WTC11 (cell line): ENCODE measurements around the gene PGAP2. TPM values are rescaled to one million over a fixed set of nuclear protein-coding genes. Genes with fewer than 3 reads are reported as not detected.

ENCODE experiments used
- ATAC-seq: fragments of 200-7000 bp; cut with Tn5 transposase; 2 replicates; pipeline ENCODE4 v1.10.0; 2021; ENCODE audit warnings: mild to moderate bottlenecking, moderate library complexity
- CTCF ChIA-PET: fragments of 300-600 bp; sonication (Branson Sonifier 250); formaldehyde crosslinking; loops from one replicate; lab custom pipeline; 2021; ENCODE audit warnings: antibody characterized with exemption; lab: Charles Lee
- POLR2A ChIA-PET: fragments of 350-600 bp; sonication (Branson Sonifier 250); formaldehyde crosslinking; loops from one replicate; lab custom pipeline; 2021; ENCODE audit warnings: antibody characterized with exemption; lab: Charles Lee
- DNase-seq: peaks from one replicate; pipeline ENCODE4 v3.0.0; 2021; ENCODE audit warnings: low spot score
- H3K27ac Mint-ChIP-seq: 2 replicates; pipeline ENCODE4 v1.8.0; 2021; ENCODE audit warnings: mixed read lengths
- H3K27me3 Mint-ChIP-seq: 2 replicates; pipeline ENCODE4 v1.8.0; 2021; ENCODE audit warnings: low read depth, mild to moderate bottlenecking, moderate library complexity, mixed read lengths
- H3K36me3 Mint-ChIP-seq: 2 replicates; pipeline ENCODE4 v1.8.0; 2021; ENCODE audit warnings: mixed read lengths
- H3K4me1 Mint-ChIP-seq: 2 replicates; pipeline ENCODE4 v1.8.0; 2022; ENCODE audit warnings: mixed read lengths
- H3K4me3 Mint-ChIP-seq: 2 replicates; pipeline ENCODE4 v1.8.0; 2021; ENCODE audit warnings: mild to moderate bottlenecking, moderate library complexity, mixed read lengths
- H3K9me3 Mint-ChIP-seq: 2 replicates; pipeline ENCODE4 v1.8.0; 2021; ENCODE audit warnings: mixed read lengths
- CREM ChIP-seq: sonication (generic); formaldehyde crosslinking; IDR thresholded peaks from 2 replicates; pipeline ENCODE4 v1.8.1; 2022; ENCODE audit warnings: mild to moderate bottlenecking, missing genetic modification reagents, moderate library complexity
- EMX1 ChIP-seq: fragments of 250-450 bp; sonication (Bioruptor Pico); IDR thresholded peaks from 2 replicates; pipeline ENCODE4 v1.8.0; 2021; ENCODE audit warnings: mild to moderate bottlenecking
- ESRRA ChIP-seq: sonication (generic); formaldehyde crosslinking; IDR thresholded peaks from 2 replicates; pipeline ENCODE4 v1.8.1; 2022; ENCODE audit warnings: mild to moderate bottlenecking, missing genetic modification reagents, borderline replicate concordance
- FOXK1 ChIP-seq: sonication (generic); formaldehyde crosslinking; IDR thresholded peaks from 2 replicates; pipeline ENCODE4 v1.8.0; 2022; ENCODE audit warnings: mild to moderate bottlenecking, moderate library complexity, missing genetic modification reagents
- NR1H2 ChIP-seq: sonication (generic); formaldehyde crosslinking; IDR thresholded peaks from 2 replicates; pipeline ENCODE4 v1.9.0; 2021; ENCODE audit warnings: mild to moderate bottlenecking, moderate library complexity, missing genetic modification reagents
- NR2C2 ChIP-seq: sonication (generic); formaldehyde crosslinking; IDR thresholded peaks from 2 replicates; pipeline ENCODE4 v1.8.0; 2022; ENCODE audit warnings: mild to moderate bottlenecking, missing genetic modification reagents
- RELA ChIP-seq: sonication (generic); formaldehyde crosslinking; IDR thresholded peaks from 2 replicates; pipeline ENCODE4 v1.8.1; 2022; ENCODE audit warnings: missing genetic modification reagents, mild to moderate bottlenecking, borderline replicate concordance
- total RNA-seq: library from RNA; stranded (reverse); gene quantifications from 3 replicates; pipeline ENCODE4 v1.2.3, GENCODE V29; 2021
- TF ChIP-seq, protein P1 (sequence below): sonication (generic); formaldehyde crosslinking; IDR thresholded peaks from 2 replicates; pipeline ENCODE4 v1.8.0; 2022; ENCODE audit warnings: mild to moderate bottlenecking, missing genetic modification reagents
- TF ChIP-seq, protein P2 (sequence below): sonication (generic); formaldehyde crosslinking; IDR thresholded peaks from 2 replicates; pipeline ENCODE4 v1.8.1; 2023; ENCODE audit warnings: mild to moderate bottlenecking, missing genetic modification reagents, borderline replicate concordance
- TF ChIP-seq, protein P3 (sequence below): fragments of 200-600 bp; IDR thresholded peaks from 2 replicates; pipeline ENCODE4 v1.8.0; 2022; ENCODE audit warnings: antibody characterized with exemption
- TF ChIP-seq, protein P4 (sequence below): sonication (generic); formaldehyde crosslinking; IDR thresholded peaks from 2 replicates; pipeline ENCODE4 v1.8.0; 2023; ENCODE audit warnings: mild to moderate bottlenecking, missing genetic modification reagents

The PGAP2 gene
- total RNA-seq, 1 experiment from 2014 or later = 43.0 TPM

DNA sequence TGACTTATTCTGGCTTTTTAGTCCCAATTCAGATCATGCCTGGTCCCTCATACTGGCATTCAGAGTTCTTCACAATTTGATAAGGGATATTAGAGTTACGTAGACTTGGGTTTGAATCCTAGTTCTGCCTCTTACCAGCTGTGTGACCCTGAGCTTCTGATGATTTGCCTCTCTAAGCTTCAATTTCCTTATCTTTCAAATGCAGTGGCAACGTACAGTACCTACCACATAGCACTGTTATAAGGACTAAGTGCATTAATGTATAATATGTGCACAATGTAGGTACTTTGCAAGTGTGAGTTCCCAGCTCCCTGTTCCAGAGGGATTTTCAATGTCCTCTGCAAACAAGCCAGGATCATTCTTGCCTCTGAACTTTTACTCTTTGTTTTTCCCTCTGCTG, 25.1 kb downstream of the PGAP2 start (continued):
- TF ChIP-seq, protein P1, sequence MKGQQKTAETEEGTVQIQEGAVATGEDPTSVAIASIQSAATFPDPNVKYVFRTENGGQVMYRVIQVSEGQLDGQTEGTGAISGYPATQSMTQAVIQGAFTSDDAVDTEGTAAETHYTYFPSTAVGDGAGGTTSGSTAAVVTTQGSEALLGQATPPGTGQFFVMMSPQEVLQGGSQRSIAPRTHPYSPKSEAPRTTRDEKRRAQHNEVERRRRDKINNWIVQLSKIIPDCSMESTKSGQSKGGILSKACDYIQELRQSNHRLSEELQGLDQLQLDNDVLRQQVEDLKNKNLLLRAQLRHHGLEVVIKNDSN (CRISPR knock-in tag) = no peak
- TF ChIP-seq, protein P2, sequence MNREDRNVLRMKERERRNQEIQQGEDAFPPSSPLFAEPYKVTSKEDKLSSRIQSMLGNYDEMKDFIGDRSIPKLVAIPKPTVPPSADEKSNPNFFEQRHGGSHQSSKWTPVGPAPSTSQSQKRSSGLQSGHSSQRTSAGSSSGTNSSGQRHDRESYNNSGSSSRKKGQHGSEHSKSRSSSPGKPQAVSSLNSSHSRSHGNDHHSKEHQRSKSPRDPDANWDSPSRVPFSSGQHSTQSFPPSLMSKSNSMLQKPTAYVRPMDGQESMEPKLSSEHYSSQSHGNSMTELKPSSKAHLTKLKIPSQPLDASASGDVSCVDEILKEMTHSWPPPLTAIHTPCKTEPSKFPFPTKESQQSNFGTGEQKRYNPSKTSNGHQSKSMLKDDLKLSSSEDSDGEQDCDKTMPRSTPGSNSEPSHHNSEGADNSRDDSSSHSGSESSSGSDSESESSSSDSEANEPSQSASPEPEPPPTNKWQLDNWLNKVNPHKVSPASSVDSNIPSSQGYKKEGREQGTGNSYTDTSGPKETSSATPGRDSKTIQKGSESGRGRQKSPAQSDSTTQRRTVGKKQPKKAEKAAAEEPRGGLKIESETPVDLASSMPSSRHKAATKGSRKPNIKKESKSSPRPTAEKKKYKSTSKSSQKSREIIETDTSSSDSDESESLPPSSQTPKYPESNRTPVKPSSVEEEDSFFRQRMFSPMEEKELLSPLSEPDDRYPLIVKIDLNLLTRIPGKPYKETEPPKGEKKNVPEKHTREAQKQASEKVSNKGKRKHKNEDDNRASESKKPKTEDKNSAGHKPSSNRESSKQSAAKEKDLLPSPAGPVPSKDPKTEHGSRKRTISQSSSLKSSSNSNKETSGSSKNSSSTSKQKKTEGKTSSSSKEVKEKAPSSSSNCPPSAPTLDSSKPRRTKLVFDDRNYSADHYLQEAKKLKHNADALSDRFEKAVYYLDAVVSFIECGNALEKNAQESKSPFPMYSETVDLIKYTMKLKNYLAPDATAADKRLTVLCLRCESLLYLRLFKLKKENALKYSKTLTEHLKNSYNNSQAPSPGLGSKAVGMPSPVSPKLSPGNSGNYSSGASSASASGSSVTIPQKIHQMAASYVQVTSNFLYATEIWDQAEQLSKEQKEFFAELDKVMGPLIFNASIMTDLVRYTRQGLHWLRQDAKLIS (CRISPR knock-in tag) = no peak
- no peak for TF ChIP-seq RELA (CRISPR knock-in tag)

DNA sequence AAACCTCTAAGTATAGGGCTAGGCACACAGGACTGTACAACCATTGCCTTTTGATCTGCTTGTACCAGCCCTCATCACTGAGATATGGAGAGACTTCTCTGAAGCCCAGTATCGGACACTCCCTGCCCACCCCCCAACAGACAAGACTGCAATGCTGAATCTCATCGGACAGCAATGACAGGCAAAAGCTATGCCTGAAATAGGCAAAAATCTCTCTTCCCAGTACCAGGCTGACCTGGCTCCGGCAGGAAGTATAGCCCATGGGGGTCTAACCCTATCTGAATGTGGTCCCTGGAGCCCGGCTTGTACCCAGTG, 25.9 kb downstream of the PGAP2 start:
- TF ChIP-seq, protein P3, sequence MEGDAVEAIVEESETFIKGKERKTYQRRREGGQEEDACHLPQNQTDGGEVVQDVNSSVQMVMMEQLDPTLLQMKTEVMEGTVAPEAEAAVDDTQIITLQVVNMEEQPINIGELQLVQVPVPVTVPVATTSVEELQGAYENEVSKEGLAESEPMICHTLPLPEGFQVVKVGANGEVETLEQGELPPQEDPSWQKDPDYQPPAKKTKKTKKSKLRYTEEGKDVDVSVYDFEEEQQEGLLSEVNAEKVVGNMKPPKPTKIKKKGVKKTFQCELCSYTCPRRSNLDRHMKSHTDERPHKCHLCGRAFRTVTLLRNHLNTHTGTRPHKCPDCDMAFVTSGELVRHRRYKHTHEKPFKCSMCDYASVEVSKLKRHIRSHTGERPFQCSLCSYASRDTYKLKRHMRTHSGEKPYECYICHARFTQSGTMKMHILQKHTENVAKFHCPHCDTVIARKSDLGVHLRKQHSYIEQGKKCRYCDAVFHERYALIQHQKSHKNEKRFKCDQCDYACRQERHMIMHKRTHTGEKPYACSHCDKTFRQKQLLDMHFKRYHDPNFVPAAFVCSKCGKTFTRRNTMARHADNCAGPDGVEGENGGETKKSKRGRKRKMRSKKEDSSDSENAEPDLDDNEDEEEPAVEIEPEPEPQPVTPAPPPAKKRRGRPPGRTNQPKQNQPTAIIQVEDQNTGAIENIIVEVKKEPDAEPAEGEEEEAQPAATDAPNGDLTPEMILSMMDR = no peak
- TF ChIP-seq EMX1 (CRISPR knock-in tag) (no peak), FOXK1 (no peak), ESRRA (CRISPR knock-in tag) (no peak), CREM (CRISPR knock-in tag) (no peak), NR1H2 (no peak), RELA (CRISPR knock-in tag) (no peak)
- TF ChIP-seq, all 79 proteins: peak for 0
- DNase-seq = no peak
- no peaks in the 10 kb centered on the region for H3K27me3 Mint-ChIP-seq
- no peak for ATAC-seq
- no peak overlapping the region for H3K4me3 Mint-ChIP-seq
- H3K36me3 Mint-ChIP-seq = peaks cover 17% of the 10 kb centered on the region
- H3K9me3 Mint-ChIP-seq = no peaks in the 10 kb centered on the region
- H3K4me1 Mint-ChIP-seq = peaks cover 48% of the 10 kb centered on the region
- H3K27ac Mint-ChIP-seq = peak overlapping the region; percentile 67; the same call in 1 of the 2 replicates
- ChIA-PET CTCF (interaction anchor here (1.4 to 1.5 kb wide), 2 partner anchors 9 to 15 kb away, joined by 5 read pairs; no protein-coding TSS in a partner anchor), POLR2A (no interaction called here)

DNA sequence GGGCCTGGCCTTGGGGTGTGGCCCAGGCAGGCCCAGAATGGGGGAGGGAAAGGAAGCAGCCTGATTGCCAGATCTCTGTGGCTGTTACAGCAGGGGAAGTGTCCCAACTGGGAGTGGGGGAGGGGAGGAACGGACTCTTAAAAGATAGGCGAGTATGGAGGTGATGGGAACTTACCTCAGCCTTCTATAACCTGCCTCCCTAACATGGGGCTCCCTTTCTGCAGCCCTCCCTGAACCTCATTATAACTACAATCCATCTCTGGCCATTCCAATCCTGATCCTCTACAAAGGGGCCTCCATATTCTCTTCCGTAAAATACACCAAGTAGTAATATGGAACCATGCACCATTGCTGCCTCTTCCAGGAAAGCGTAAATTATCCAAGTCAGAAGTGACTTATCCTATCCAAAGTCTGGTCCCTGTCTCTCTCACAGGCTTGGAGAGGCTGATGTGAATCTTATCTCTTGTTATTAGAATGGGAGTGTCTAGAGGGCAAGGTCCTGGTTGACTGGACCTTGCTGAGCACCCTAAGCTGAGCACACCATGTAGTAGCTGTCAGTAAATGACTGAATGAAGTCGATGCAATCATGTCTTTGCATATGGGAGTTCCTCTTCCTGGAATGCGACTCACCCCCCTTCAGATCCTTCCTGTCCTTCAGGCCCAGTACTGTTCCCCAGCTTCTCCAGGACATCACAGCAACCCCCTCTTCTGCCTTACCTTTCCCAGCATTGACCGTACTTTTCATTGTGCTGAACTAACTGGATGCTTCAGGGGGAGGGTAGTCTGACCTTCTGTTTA, 26.5 kb downstream of the PGAP2 start:
- no peaks in the 10 kb centered on the region for H3K9me3 Mint-ChIP-seq
- ChIA-PET CTCF (interaction anchor here (1.0 to 4.7 kb wide), 5 partner anchors 10 to 26 kb away, joined by 4 to 34 read pairs (median 5); partner anchors contain the start of gene STIM1), POLR2A (no interaction called here)
- H3K36me3 Mint-ChIP-seq = peaks cover 16% of the 10 kb centered on the region
- H3K27ac Mint-ChIP-seq = no peak overlapping the region
- peaks cover 53% of the 10 kb centered on the region for H3K4me1 Mint-ChIP-seq
- peak; percentile 53 for ATAC-seq
- H3K27me3 Mint-ChIP-seq = no peaks in the 10 kb centered on the region
- peak overlapping the region; percentile 10 for H3K4me3 Mint-ChIP-seq
- TF ChIP-seq NR2C2 = no peak
- TF ChIP-seq, protein P4, sequence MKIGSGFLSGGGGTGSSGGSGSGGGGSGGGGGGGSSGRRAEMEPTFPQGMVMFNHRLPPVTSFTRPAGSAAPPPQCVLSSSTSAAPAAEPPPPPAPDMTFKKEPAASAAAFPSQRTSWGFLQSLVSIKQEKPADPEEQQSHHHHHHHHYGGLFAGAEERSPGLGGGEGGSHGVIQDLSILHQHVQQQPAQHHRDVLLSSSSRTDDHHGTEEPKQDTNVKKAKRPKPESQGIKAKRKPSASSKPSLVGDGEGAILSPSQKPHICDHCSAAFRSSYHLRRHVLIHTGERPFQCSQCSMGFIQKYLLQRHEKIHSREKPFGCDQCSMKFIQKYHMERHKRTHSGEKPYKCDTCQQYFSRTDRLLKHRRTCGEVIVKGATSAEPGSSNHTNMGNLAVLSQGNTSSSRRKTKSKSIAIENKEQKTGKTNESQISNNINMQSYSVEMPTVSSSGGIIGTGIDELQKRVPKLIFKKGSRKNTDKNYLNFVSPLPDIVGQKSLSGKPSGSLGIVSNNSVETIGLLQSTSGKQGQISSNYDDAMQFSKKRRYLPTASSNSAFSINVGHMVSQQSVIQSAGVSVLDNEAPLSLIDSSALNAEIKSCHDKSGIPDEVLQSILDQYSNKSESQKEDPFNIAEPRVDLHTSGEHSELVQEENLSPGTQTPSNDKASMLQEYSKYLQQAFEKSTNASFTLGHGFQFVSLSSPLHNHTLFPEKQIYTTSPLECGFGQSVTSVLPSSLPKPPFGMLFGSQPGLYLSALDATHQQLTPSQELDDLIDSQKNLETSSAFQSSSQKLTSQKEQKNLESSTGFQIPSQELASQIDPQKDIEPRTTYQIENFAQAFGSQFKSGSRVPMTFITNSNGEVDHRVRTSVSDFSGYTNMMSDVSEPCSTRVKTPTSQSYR (CRISPR knock-in tag) = peak; percentile 65; the same call in 1 of the 2 replicates
- DNase-seq = peak; percentile 28
